ENCODE data around the gene CCDC13.

Gene CCDC13

GRCh38 chr3:42790714-42791229, 17.7 kb upstream of the CCDC13 start:
- TF ChIP-seq CTCF (IDR thresholded peaks at IDR 0.05; ENCODE audit: low read depth, low read length), result no peak
- no peak for DNase-seq (ENCODE audit: extremely low read depth, low read depth)

- no peak for DNase-seq (ENCODE audit: extremely low read depth, low read depth)
- no peak for TF ChIP-seq CTCF (IDR thresholded peaks at IDR 0.05; ENCODE audit: low read depth, low read length)
Observed at GRCh38 chr3:42786631-42787030, 13.6 kb upstream of the CCDC13 start.

DNA sequence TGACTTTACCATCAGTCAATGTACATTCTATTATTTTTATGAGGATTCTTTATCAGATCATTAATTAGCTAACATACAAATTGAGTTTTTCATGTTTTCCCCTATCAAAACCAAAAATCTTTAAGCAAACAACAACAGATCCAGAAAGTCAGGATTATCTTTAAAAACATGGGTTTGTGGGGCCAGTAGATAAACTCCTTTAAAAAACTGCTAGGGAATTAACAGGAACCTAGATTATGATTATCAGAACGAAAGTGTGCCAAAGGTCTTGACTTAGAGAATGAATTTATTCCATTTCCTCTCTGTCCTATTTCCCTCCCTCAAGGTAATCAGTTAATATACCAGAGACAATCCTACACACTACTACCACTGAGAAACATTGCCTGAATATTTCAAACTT, 13.2 kb upstream of the CCDC13 start:
- no peak for TF ChIP-seq CTCF (IDR thresholded peaks at IDR 0.05; ENCODE audit: low read depth, low read length)
- DNase-seq (ENCODE audit: extremely low read depth, low read depth), result no peak

- TF ChIP-seq CTCF (IDR thresholded peaks at IDR 0.05; ENCODE audit: low read depth, low read length), result peak; percentile 65
Observed at GRCh38 chr3:42780892-42781700, 8.0 kb upstream of the CCDC13 start.

GRCh38 chr3:42780398-42780797, 7.3 kb upstream of the CCDC13 start:
- no peak for DNase-seq (ENCODE audit: extremely low read depth, low read depth)
- TF ChIP-seq CTCF (IDR thresholded peaks at IDR 0.05; ENCODE audit: low read depth, low read length), result no peak

More at GRCh38 chr3:42780892-42781700, 8.0 kb upstream of the CCDC13 start:
- DNase-seq (ENCODE audit: extremely low read depth, low read depth), result no peak

GRCh38 chr3:42778644-42779043, 5.6 kb upstream of the CCDC13 start:
- no peak for TF ChIP-seq CTCF (IDR thresholded peaks at IDR 0.05; ENCODE audit: low read depth, low read length)

DNA sequence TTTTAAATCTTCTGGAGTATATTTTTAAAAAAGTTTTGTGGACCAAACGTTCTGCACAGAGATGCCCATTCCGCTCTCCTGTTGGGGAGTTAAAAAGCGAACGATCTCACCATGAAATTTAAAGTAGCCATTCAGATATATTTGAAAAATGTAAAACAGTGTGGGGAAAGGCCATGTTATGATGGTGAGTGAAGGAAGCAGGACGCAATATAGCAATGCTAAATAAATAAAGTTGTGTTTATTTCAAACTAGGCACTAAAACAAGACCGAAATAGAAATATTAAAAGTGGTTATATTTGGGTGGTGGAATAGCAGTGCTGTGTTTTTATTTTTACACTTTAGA, 327 bp upstream of the CCDC13 start:
- TF ChIP-seq CTCF (IDR thresholded peaks at IDR 0.05; ENCODE audit: low read depth, low read length), result no peak
- no peak for DNase-seq (ENCODE audit: extremely low read depth, low read depth)

More at GRCh38 chr3:42778644-42779043, 5.6 kb upstream of the CCDC13 start:
- peak; percentile 73 for DNase-seq (ENCODE audit: extremely low read depth, low read depth)
